Neural cell (in vitro differentiated cells): ENCODE measurements around the gene POLD4. TPM values are rescaled to one million over a fixed set of nuclear protein-coding genes. Genes with fewer than 3 reads are reported as not detected.

Experiments used
- H2AFZ ChIP-seq: fragments of 200-600, 300-800 bp; sonication (generic), shearing (Covaris generic); 2 replicates; pipeline ENCODE4 v1.6.0; 2014; ENCODE audit warnings: low read depth, mild to moderate bottlenecking, antibody characterized with exemption, low read length, moderate library complexity
- H3F3A ChIP-seq: fragments of 200-600 bp; shearing (Covaris generic); 2 replicates; pipeline ENCODE4 v1.6.1; 2016; ENCODE audit warnings: mild to moderate bottlenecking, moderate library complexity, mixed read lengths, antibody characterized with exemption, low read length; ENCODE audit not compliant: insufficient read depth, poor library complexity, severe bottlenecking
- H3K27ac ChIP-seq: fragments of 200-600, 300-800 bp; sonication (generic), shearing (Covaris generic); 2 replicates; pipeline ENCODE4 v1.5.1; 2014; ENCODE audit warnings: mild to moderate bottlenecking, low read length, moderate library complexity
- H3K27me3 ChIP-seq: fragments of 300-800, 200-600 bp; sonication (generic), shearing (Covaris generic); 2 replicates; pipeline ENCODE4 v1.6.0; 2014; ENCODE audit warnings: mild to moderate bottlenecking, low read depth, low read length, moderate library complexity; ENCODE audit not compliant: insufficient read depth
- H3K36me3 ChIP-seq: fragments of 300-800, 200-600 bp; sonication (generic), shearing (Covaris generic); 2 replicates; pipeline ENCODE4 v1.5.1; 2014; ENCODE audit warnings: mild to moderate bottlenecking, antibody characterized with exemption, low read length, moderate library complexity; ENCODE audit not compliant: insufficient read depth
- H3K4me2 ChIP-seq: fragments of 300-800, 200-600 bp; sonication (generic), shearing (Covaris generic); 2 replicates; pipeline ENCODE4 v1.6.0; 2014; ENCODE audit warnings: mild to moderate bottlenecking, low read length
- H3K4me3 ChIP-seq: fragments of 300-800, 200-600 bp; sonication (generic), shearing (Covaris generic); 2 replicates; pipeline ENCODE4 v1.5.1; 2014; ENCODE audit warnings: mild to moderate bottlenecking, low read length, moderate library complexity
- H3K79me2 ChIP-seq: fragments of 200-600 bp; shearing (Covaris generic); replicated peaks from 2 replicates; pipeline ENCODE4 v1.6.0; 2014; ENCODE audit warnings: mild to moderate bottlenecking, low read length, moderate library complexity; ENCODE audit not compliant: insufficient read depth
- H3K9ac ChIP-seq: fragments of 300-800, 200-600 bp; sonication (generic), shearing (Covaris generic); 2 replicates; pipeline ENCODE4 v1.6.1; 2016; ENCODE audit warnings: mild to moderate bottlenecking, low read length, mixed read lengths
- H3K9me2 ChIP-seq: fragments of 200-600 bp; shearing (Covaris generic); 2 replicates; pipeline ENCODE4 v1.6.1; 2016; ENCODE audit warnings: mild to moderate bottlenecking, low read length, mixed read lengths; ENCODE audit not compliant: insufficient read depth
- H3K9me3 ChIP-seq: fragments of 200-600, 300-800 bp; sonication (generic), shearing (Covaris generic); 2 replicates; pipeline ENCODE4 v1.6.1; 2016; ENCODE audit warnings: mild to moderate bottlenecking, mixed run types, low read length, moderate library complexity, mixed read lengths
- H4K20me1 ChIP-seq: fragments of 200-600 bp; shearing (Covaris generic); 2 replicates; pipeline ENCODE4 v1.6.1; 2016; ENCODE audit warnings: mild to moderate bottlenecking, mixed run types; ENCODE audit not compliant: insufficient read depth
- CTCF ChIP-seq: fragments of 450-650 bp; IDR thresholded peaks from 2 replicates; pipeline ENCODE4 v1.5.1; 2014; ENCODE audit warnings: antibody characterized with exemption, mild to moderate bottlenecking, moderate library complexity; ENCODE audit not compliant: poor library complexity, severe bottlenecking
- EP300 ChIP-seq: fragments of 450-650 bp; conservative IDR thresholded peaks from 2 replicates; pipeline ENCODE4 v1.6.1; 2014; ENCODE audit warnings: antibody characterized with exemption, mild to moderate bottlenecking, moderate library complexity; ENCODE audit not compliant: poor library complexity, severe bottlenecking
- EZH2 ChIP-seq: fragments of 200-600, 300-800 bp; shearing (Covaris generic), sonication (generic); IDR thresholded peaks from 2 replicates; pipeline ENCODE4 v1.6.1; 2014; ENCODE audit warnings: antibody characterized with exemption, low read length, borderline replicate concordance, mild to moderate bottlenecking; ENCODE audit not compliant: insufficient read depth, poor library complexity, severe bottlenecking
- MXI1 ChIP-seq: fragments of 450-650 bp; conservative IDR thresholded peaks from 2 replicates; pipeline ENCODE4 v1.6.1; 2014; ENCODE audit warnings: antibody characterized with exemption, mild to moderate bottlenecking; ENCODE audit not compliant: poor library complexity, severe bottlenecking
- POLR2AphosphoS5 ChIP-seq: IDR thresholded peaks from 2 replicates; pipeline ENCODE4 v1.6.1; 2012
- RAD21 ChIP-seq: fragments of 450-650 bp; conservative IDR thresholded peaks from 2 replicates; pipeline ENCODE4 v1.6.1; 2014; ENCODE audit warnings: antibody characterized with exemption, mild to moderate bottlenecking, moderate library complexity
- REST ChIP-seq: IDR thresholded peaks from 2 replicates; pipeline ENCODE4 v1.6.1; 2012; ENCODE audit warnings: borderline replicate concordance
- SMC3 ChIP-seq: fragments of 450-650 bp; conservative IDR thresholded peaks from 2 replicates; pipeline ENCODE4 v1.6.1; 2014; ENCODE audit warnings: antibody characterized with exemption, mild to moderate bottlenecking, moderate library complexity; ENCODE audit not compliant: poor library complexity
- TAF1 ChIP-seq: IDR thresholded peaks from 2 replicates; pipeline ENCODE4 v1.6.1; 2012; ENCODE audit warnings: low read depth
- polyA plus RNA-seq: library from polyadenylated mRNA; depleted of rRNA; stranded (reverse); fragments of >200 nt; gene quantifications from 2 replicates; pipeline ENCODE4 v1.2.3, GENCODE V29; 2014

The POLD4 gene
- polyA plus RNA-seq, 1 donor from 2014 or later, result 6.8 TPM

- H4K20me1 ChIP-seq, result no peaks in the 10 kb centered on the region
- TF ChIP-seq CTCF, result no peak
- no peak overlapping the region for H2AFZ ChIP-seq
- no peaks in the 10 kb centered on the region for H3F3A ChIP-seq
- H3K4me2 ChIP-seq, result no peak overlapping the region
- no peak overlapping the region for H3K9ac ChIP-seq
- H3K79me2 ChIP-seq, result peaks cover 11% of the 10 kb centered on the region
- H3K27me3 ChIP-seq, result no peaks in the 10 kb centered on the region
- H3K27ac ChIP-seq, result no peak overlapping the region
- no peaks in the 10 kb centered on the region for H3K9me2 ChIP-seq
- no peak overlapping the region for H3K4me3 ChIP-seq
- no peaks in the 10 kb centered on the region for H3K9me3 ChIP-seq
- no peaks in the 10 kb centered on the region for H3K36me3 ChIP-seq
Observed at GRCh38 chr11:67397986-67398660, 44.8 kb upstream of the POLD4 start.

GRCh38 chr11:67397536-67397935, 44.2 kb upstream of the POLD4 start:
- no peaks in the 10 kb centered on the region for H4K20me1 ChIP-seq
- H3K27ac ChIP-seq, result no peak overlapping the region
- H2AFZ ChIP-seq, result no peak overlapping the region
- no peak overlapping the region for H3K9ac ChIP-seq
- no peaks in the 10 kb centered on the region for H3F3A ChIP-seq
- peaks cover 11% of the 10 kb centered on the region for H3K79me2 ChIP-seq
- H3K4me2 ChIP-seq, result no peak overlapping the region
- no peaks in the 10 kb centered on the region for H3K36me3 ChIP-seq
- no peaks in the 10 kb centered on the region for H3K27me3 ChIP-seq
- TF ChIP-seq REST (no peak), EP300 (no peak), POLR2AphosphoS5 (no peak), CTCF (no peak), SMC3 (no peak), TAF1 (no peak), EZH2 (no peak), RAD21 (no peak), MXI1 (no peak)
- no peak overlapping the region for H3K4me3 ChIP-seq
- H3K9me2 ChIP-seq, result no peaks in the 10 kb centered on the region
- no peaks in the 10 kb centered on the region for H3K9me3 ChIP-seq
